ENCODE measurements around the gene PPY. TPM values are rescaled to one million over a fixed set of nuclear protein-coding genes. Genes with fewer than 3 reads are reported as not detected.

The PPY gene
- total and polyA plus RNA-seq, 2 donors (not counting 1 experiment from before 2014, with no cell fraction given) = not detected

- Histone ChIP-seq H3K9ac (ENCODE audit: low read length) (no peak overlapping the region), H3K4me1 (ENCODE audit: control insufficient read depth in 2 of 2, insufficient read depth in 2 of 2, low read length in 2 of 2) (no peaks in the 10 kb centered on the region), H3K4me2 (replicated peaks; ENCODE audit: low read depth, low read length, poor library complexity, severe bottlenecking) (no peak overlapping the region), H3K36me3 (replicated peaks in 1 of 2; ENCODE audit: control extremely low read depth in 1 of 2, control insufficient read depth in 1 of 2, extremely low read depth in 1 of 2, insufficient read depth in 2 of 2, low read length in 1 of 2) (no peaks in the 10 kb centered on the region), H4K20me1 (ENCODE audit: control insufficient read depth, insufficient read depth, low read length, poor library complexity, severe bottlenecking) (no peaks in the 10 kb centered on the region), H3K4me3 (ENCODE audit: control extremely low read depth in 1 of 5, extremely low read depth in 1 of 5, insufficient read depth in 1 of 5, low read depth in 2 of 5, low read length in 4 of 5) (no peak overlapping the region), H3K27me3 (replicated peaks in 1 of 4; ENCODE audit: control extremely low read depth in 1 of 4, control insufficient read depth in 3 of 4, insufficient read depth in 4 of 4, low read length in 3 of 4) (peaks cover 0 to 12% (median 7%) of the 10 kb centered on the region in 4 experiments), H3K9me3 (ENCODE audit: control extremely low read depth in 1 of 3, control insufficient read depth in 2 of 3, insufficient read depth in 1 of 3, low read length in 2 of 3) (no peaks in the 10 kb centered on the region), H2AFZ (ENCODE audit: insufficient read depth, low read depth, low read length, poor library complexity, severe bottlenecking) (no peak overlapping the region), H3K79me2 (ENCODE audit: control insufficient read depth, insufficient read depth, low read length) (no peaks in the 10 kb centered on the region), H3K27ac (ENCODE audit: low read length in 2 of 2) (no peak overlapping the region)
- H3K27ac Mint-ChIP-seq = peak overlapping the region; percentile 41
- POLR2A ChIA-PET = no interaction called here
- TF ChIP-seq CTCF (IDR thresholded peaks at IDR 0.05) = no peak
- TF ChIP-seq EZH2 (IDR thresholded peaks at IDR 0.05; ENCODE audit: borderline replicate concordance, insufficient read depth, low read depth, low read length, poor library complexity, severe bottlenecking) = no peak
- H3K4me3 Mint-ChIP-seq = no peak overlapping the region
- H3K4me1 Mint-ChIP-seq = no peaks in the 10 kb centered on the region
- CTCF ChIA-PET = no interaction called here
- peaks cover 29% of the 10 kb centered on the region for H3K27me3 Mint-ChIP-seq
- ATAC-seq (ENCODE audit: low read depth) (no peak), DNase-seq (no peak)
- intact Hi-C loops (cut with micrococcal nuclease) = no loop called here
- 80% methylated on average over 7 of the region's 9 CpGs for WGBS (ENCODE audit: insufficient coverage)
- H3K9me3 Mint-ChIP-seq (ENCODE audit: insufficient read depth) = no peaks in the 10 kb centered on the region
Observed at GRCh38 chr17:43976963-43977837, 34.9 kb upstream of the PPY start.

- Histone ChIP-seq H4K20me1 (ENCODE audit: control insufficient read depth, insufficient read depth, low read length, poor library complexity, severe bottlenecking) (no peaks in the 10 kb centered on the region), H2AFZ (ENCODE audit: insufficient read depth, low read depth, low read length, poor library complexity, severe bottlenecking) (no peak overlapping the region), H3K79me2 (ENCODE audit: control insufficient read depth, insufficient read depth, low read length) (no peaks in the 10 kb centered on the region), H3K4me1 (ENCODE audit: control insufficient read depth in 2 of 2, insufficient read depth in 2 of 2, low read length in 2 of 2) (no peaks in the 10 kb centered on the region), H3K9me3 (ENCODE audit: control extremely low read depth in 1 of 3, control insufficient read depth in 2 of 3, insufficient read depth in 1 of 3, low read length in 2 of 3) (no peaks in the 10 kb centered on the region), H3K9ac (ENCODE audit: low read length) (no peak overlapping the region), H3K27me3 (replicated peaks in 1 of 4; ENCODE audit: control extremely low read depth in 1 of 4, control insufficient read depth in 3 of 4, insufficient read depth in 4 of 4, low read length in 3 of 4) (peaks cover 0 to 6% (median under 1%) of the 10 kb centered on the region in 4 experiments), H3K27ac (ENCODE audit: low read length in 2 of 2) (no peak overlapping the region), H3K36me3 (replicated peaks in 1 of 2; ENCODE audit: control extremely low read depth in 1 of 2, control insufficient read depth in 1 of 2, extremely low read depth in 1 of 2, insufficient read depth in 2 of 2, low read length in 1 of 2) (no peaks in the 10 kb centered on the region), H3K4me2 (replicated peaks; ENCODE audit: low read depth, low read length, poor library complexity, severe bottlenecking) (no peak overlapping the region), H3K4me3 (ENCODE audit: control extremely low read depth in 1 of 5, extremely low read depth in 1 of 5, insufficient read depth in 1 of 5, low read depth in 2 of 5, low read length in 4 of 5) (no peak overlapping the region)
- Mint-ChIP-seq H3K9me3 (ENCODE audit: insufficient read depth) (no peaks in the 10 kb centered on the region), H3K4me1 (no peaks in the 10 kb centered on the region), H3K4me3 (no peak overlapping the region), H3K27me3 (peaks cover 23% of the 10 kb centered on the region), H3K27ac (no peak overlapping the region)
- CTCF ChIA-PET = interaction anchor here (0.6 kb wide), 1 partner anchor 762 kb away, joined by 3 read pairs; no protein-coding TSS in a partner anchor
- TF ChIP-seq EZH2 (IDR thresholded peaks at IDR 0.05; ENCODE audit: borderline replicate concordance, insufficient read depth, low read depth, low read length, poor library complexity, severe bottlenecking) (no peak), CTCF (IDR thresholded peaks at IDR 0.05) (no peak)
- POLR2A ChIA-PET = no interaction called here
- no peak for DNase-seq
- ATAC-seq (ENCODE audit: low read depth) = no peak
- intact Hi-C loops (cut with micrococcal nuclease) = no loop called here
- no CpG with 5 or more reads among the region's 27 CpGs for WGBS (ENCODE audit: insufficient coverage)
Observed at GRCh38 chr17:43975898-43976297, 33.6 kb upstream of the PPY start.

All from B cell (primary cell).